OCI-LY1 (cell line): ENCODE measurements around the gene OSBPL5.

Experiments
- CTCF ChIP-seq: fragments of 200-600 bp; sonication (generic), shearing (Covaris generic); IDR thresholded peaks from 2 replicates; pipeline ENCODE4 v1.5.1; 2017; ENCODE audit warnings: mild to moderate bottlenecking, antibody characterized with exemption, low read length, moderate library complexity, mixed read lengths
- EZH2 ChIP-seq: fragments of 200-600 bp; sonication (generic), shearing (Covaris generic); IDR thresholded peaks from 2 replicates; pipeline ENCODE4 v1.8.0; 2017; ENCODE audit warnings: borderline replicate concordance, mixed run types, mild to moderate bottlenecking, antibody characterized with exemption, low read length, moderate library complexity, mixed read lengths

GRCh38 chr11:3189886-3190583 lies 24.9 kb upstream of the OSBPL5 start:
- no peak for TF ChIP-seq CTCF
- no peak for TF ChIP-seq EZH2
